Heart left ventricle (tissue), 16 donors: ENCODE results near the gene CALHM3. TPM values are rescaled to one million over a fixed set of nuclear protein-coding genes. Genes with fewer than 3 reads are reported as not detected.

Source experiments
- ATAC-seq, 4 donors: fragments of 200-7000 bp; cut with Tn5 transposase; one replicate each; pipeline ENCODE4 v1.9.1; 2020 to 2022; ENCODE audit warnings: moderate library complexity in 4 of 4, mild to moderate bottlenecking in 3 of 4, moderate number of reproducible peaks in 1 of 4
- DNase-seq, 5 donors: peaks; one replicate each; pipeline ENCODE4 v3.0.0-alpha.2; 2020
- H3K27ac ChIP-seq, 12 donors: fragments of 200-600 bp; sonication (generic) in 4 of 12; one replicate each; pipeline versions ENCODE4 v1.5.0 to v1.8.0; 2016 to 2022; ENCODE audit warnings: mild to moderate bottlenecking in 2 of 12
- H3K27me3 ChIP-seq, 9 donors: fragments of 200-600 bp; sonication (generic) in 2 of 9; one replicate each; pipeline versions ENCODE4 v1.5.1 to v1.8.0; 2016 to 2022; ENCODE audit warnings: mild to moderate bottlenecking in 3 of 9
- H3K36me3 ChIP-seq, 9 donors: fragments of 200-600 bp; sonication (generic) in 2 of 9; one replicate each; pipeline versions ENCODE4 v1.5.0 to v1.8.0; 2018 to 2022; ENCODE audit warnings: mild to moderate bottlenecking in 2 of 9
- H3K4me1 ChIP-seq, 12 donors: fragments of 200-600 bp; sonication (generic) in 4 of 12; one replicate each; pipeline versions ENCODE4 v1.5.0 to v1.8.0; 2016 to 2022; ENCODE audit warnings: mild to moderate bottlenecking in 3 of 12
- H3K4me3 ChIP-seq, 12 donors: fragments of 200-600 bp; sonication (generic) in 4 of 12; one replicate each; pipeline versions ENCODE4 v1.5.0 to v1.8.0; 2017 to 2022; ENCODE audit warnings: mild to moderate bottlenecking in 9 of 12, moderate library complexity in 4 of 12
- H3K9me3 ChIP-seq, 12 donors: fragments of 200-600 bp; sonication (generic) in 4 of 12; one replicate each; pipeline versions ENCODE4 v1.5.0 to v1.8.0; 2016 to 2022; ENCODE audit warnings: mild to moderate bottlenecking in 1 of 12
- CTCF ChIP-seq, 12 donors: fragments of 200-600 bp; sonication (generic) in 4 of 12; IDR thresholded peaks; one replicate each; pipeline versions ENCODE4 v1.5.0 to v1.8.0; 2018 to 2022; ENCODE audit warnings: antibody characterized with exemption in 12 of 12, mild to moderate bottlenecking in 5 of 12
- POLR2A ChIP-seq, 2 donors: fragments of 450-650 bp; IDR thresholded peaks; one replicate each; pipeline ENCODE4 v1.6.1; 2017; ENCODE audit warnings: antibody characterized with exemption in 2 of 2, mild to moderate bottlenecking in 2 of 2, moderate library complexity in 2 of 2
- WGBS, 4 donors: extraction: QIAGEN DNeasy Blood & Tissue Kit in 2 of 4; methylation state at CpG; one replicate each; pipeline versions ENCODE4 v1.1.5 to v1.1.7; 2013 to 2018; 5-methylcytosine and 5-hydroxymethylcytosine counted together
- intact Hi-C, 10 donors: fragments of 100-400 bp; cut with DNase I; formaldehyde crosslinking; loops; one replicate each; pipeline versions ENCODE4 v1.11.1 to v1.14.2; 2022
- polyA plus RNA-seq, 2 donors: library from polyadenylated mRNA; stranded (reverse); fragments of 200-250 nt; gene quantifications; one replicate each; pipeline ENCODE4 v1.2.3, GENCODE V29; 2013
- total RNA-seq, 9 donors: library from RNA; depleted of rRNA in 2 of 9; stranded (reverse); fragments of >200 nt in 2 of 9; fragmentation: NEBNext Ultra II Directional in 3 of 9; extraction: Animal tissue kit (Norgen Biotek cat#: 25700) in 3 of 9; gene quantifications; one replicate each; pipeline versions ENCODE4 v1.1.0 to v1.2.4, GENCODE V29; 2016 to 2023
- donor health status: ischemic (EF 13 %, LVEDD 7.1; RV severe dilation, severe dysfunction).
- donor health status: healthy with polysubstance abuse.
- donor health status: DM: no; HTN: yes; CAD: no.
- donor health status: DM: no; HTN: no; CAD: no.
- donor health status: ischemic (EF 25% LVEDD 6.9; RV normal size, moderate dysfunction).
- donor health status: ischemic (EF 25% LVEDD 5.7; RV mildly dilated, moderate dysfunction).
- donor health status: healthy.
- donor health status: DM: yes; HTN: yes; CAD: no.
- donor health status: ischemic (EF 35%, LVEDD 5.7; RV mildly dilated, moderate dysfunction).
- donor health status: nonischemic (EF 11% LVEDD 7.7; RV severe dilation, severe dysfunction).
- donor health status: DM: yes; HTN: yes; CAD: no.
- donor health status: PGD.
- donor health status: ischemic (EF 29% LVEDD 5.4; RV normal size, mild dysfunction).
- donor health status: nonischemic (EF 23%, LVEDD 6.1; RV moderate dilation, normal function).

The CALHM3 gene
- total and polyA plus RNA-seq, 11 donors: not detected

- intact Hi-C loops: no loop called here
- WGBS, 4 donors: 89 to 92% (median 90%) methylated on average over 5 of the region's 5 CpGs
- no peaks in the 10 kb centered on the region for H3K9me3 ChIP-seq
- ATAC-seq (no peak), DNase-seq (no peak)
- H3K27me3 ChIP-seq: peaks cover 0 to 29% (median 7%) of the 10 kb centered on the region in 9 donors
- H3K4me3 ChIP-seq: no peak overlapping the region
- TF ChIP-seq POLR2A (IDR thresholded peaks at IDR 0.05): no peak
- TF ChIP-seq CTCF (IDR thresholded peaks at IDR 0.05): no peak
- no peak overlapping the region for H3K27ac ChIP-seq
- H3K4me1 ChIP-seq: peaks cover 0 to 9% (median 5%) of the 10 kb centered on the region in 12 donors
- H3K36me3 ChIP-seq: no peaks in the 10 kb centered on the region
These were observed 20.0 kb upstream of the CALHM3 start for GRCh38 chr10:103498936-103499638.

GRCh38 chr10:103497161-103497915, 18.3 kb upstream of the CALHM3 start:
- DNase-seq (no peak), ATAC-seq (no peak)
- H3K36me3 ChIP-seq: no peaks in the 10 kb centered on the region
- no peak for TF ChIP-seq CTCF (IDR thresholded peaks at IDR 0.05)
- no peak for TF ChIP-seq POLR2A (IDR thresholded peaks at IDR 0.05)
- H3K9me3 ChIP-seq: no peaks in the 10 kb centered on the region
- 81 to 86% (median 84%) methylated on average over 8 of the region's 8 CpGs for WGBS, 4 donors
- no peak overlapping the region for H3K27ac ChIP-seq
- intact Hi-C loops: no loop called here
- peaks cover 0 to 38% (median 9%) of the 10 kb centered on the region in 9 donors for H3K27me3 ChIP-seq
- H3K4me3 ChIP-seq: no peak overlapping the region
- H3K4me1 ChIP-seq: peaks cover 0 to 25% (median 7%) of the 10 kb centered on the region in 12 donors

GRCh38 chr10:103495321-103495720, 16.3 kb upstream of the CALHM3 start:
- no peak for DNase-seq
- whole genome bisulfite sequencing, 4 donors: 86 to 93% (median 91%) methylated on average over 3 of the region's 3 CpGs
- peaks cover 0 to 40% (median 9%) of the 10 kb centered on the region in 9 donors for H3K27me3 ChIP-seq
- ATAC-seq: no peak
- TF ChIP-seq CTCF (IDR thresholded peaks at IDR 0.05) (no peak), POLR2A (IDR thresholded peaks at IDR 0.05) (no peak)
- no peak overlapping the region for H3K4me3 ChIP-seq
- intact Hi-C loops: no loop called here
- no peaks in the 10 kb centered on the region for H3K36me3 ChIP-seq
- H3K27ac ChIP-seq: no peak overlapping the region
- H3K9me3 ChIP-seq: no peaks in the 10 kb centered on the region
- H3K4me1 ChIP-seq: peaks cover 0 to 30% (median 7%) of the 10 kb centered on the region in 12 donors
